Hepatocyte (in vitro differentiated cells): ENCODE data around the gene RGS19. TPM values are rescaled to one million over a fixed set of nuclear protein-coding genes. Genes with fewer than 3 reads are reported as not detected.

Source experiments
- DNase-seq: peaks from one replicate; pipeline ENCODE4 v3.0.0-alpha.2; 2016; ENCODE audit warnings: low spot score
- H2AFZ ChIP-seq: fragments of 200-600 bp; sonication (generic); 2 replicates; pipeline ENCODE4 v1.6.0; 2016; ENCODE audit warnings: antibody characterized with exemption, mild to moderate bottlenecking
- H3K27ac ChIP-seq: fragments of 200-600 bp; sonication (generic); 2 replicates; pipeline ENCODE4 v1.5.1; 2016; ENCODE audit warnings: mild to moderate bottlenecking
- H3K27me3 ChIP-seq: fragments of 200-600 bp; sonication (generic); 2 replicates; pipeline ENCODE4 v1.6.1; 2016
- H3K36me3 ChIP-seq: fragments of 200-600 bp; sonication (generic); replicated peaks from 2 replicates; pipeline ENCODE4 v1.5.1; 2016; ENCODE audit warnings: low read depth; ENCODE audit not compliant: insufficient read depth
- H3K4me1 ChIP-seq: fragments of 200-600 bp; sonication (generic); 2 replicates; pipeline ENCODE4 v1.5.1; 2016; ENCODE audit warnings: mild to moderate bottlenecking, moderate library complexity; ENCODE audit not compliant: insufficient read depth
- H3K4me2 ChIP-seq: fragments of 200-600 bp; sonication (generic); 2 replicates; pipeline ENCODE4 v1.6.0; 2016
- H3K4me3 ChIP-seq: fragments of 200-600 bp; sonication (generic); 2 replicates; pipeline ENCODE4 v1.5.1; 2016; ENCODE audit warnings: mild to moderate bottlenecking
- H3K79me2 ChIP-seq: fragments of 200-600 bp; sonication (generic); 2 replicates; pipeline ENCODE4 v1.6.0; 2017; ENCODE audit warnings: mild to moderate bottlenecking
- H3K9me2 ChIP-seq: fragments of 200-600 bp; sonication (generic); replicated peaks from 2 replicates; pipeline ENCODE4 v1.6.0; 2017; ENCODE audit warnings: mild to moderate bottlenecking; ENCODE audit not compliant: insufficient read depth
- H3K9me3 ChIP-seq: fragments of 200-600 bp; sonication (generic); 2 replicates; pipeline ENCODE4 v1.5.1; 2016; ENCODE audit warnings: low read depth, mild to moderate bottlenecking
- H4K20me1 ChIP-seq: fragments of 200-600 bp; sonication (generic); 2 replicates; pipeline ENCODE4 v1.6.0; 2016; ENCODE audit warnings: mild to moderate bottlenecking; ENCODE audit not compliant: insufficient read depth, poor library complexity, severe bottlenecking
- CTCF ChIP-seq: fragments of 200-600 bp; sonication (generic); IDR thresholded peaks from 2 replicates; pipeline ENCODE4 v1.5.1; 2016; ENCODE audit warnings: antibody characterized with exemption, mild to moderate bottlenecking; ENCODE audit not compliant: poor library complexity
- EZH2 ChIP-seq: fragments of 200-600 bp; sonication (generic); IDR thresholded peaks from 2 replicates; pipeline ENCODE4 v1.6.1; 2016; ENCODE audit warnings: antibody characterized with exemption, mild to moderate bottlenecking, borderline replicate concordance
- EZH2phosphoT487 ChIP-seq: fragments of 200-600 bp; sonication (generic); IDR thresholded peaks from one replicate; pipeline ENCODE4 v1.6.1; 2018; ENCODE audit warnings: antibody characterized with exemption, mild to moderate bottlenecking, low read depth, moderate library complexity; ENCODE audit not compliant: unreplicated experiment, severe bottlenecking
- WGBS: methylation state at CpG from one replicate; pipeline ENCODE4 v1.1.6; 2016; ENCODE audit warnings: low lambda C conversion rate; ENCODE audit errors: missing lambda C conversion rate; 5-methylcytosine and 5-hydroxymethylcytosine counted together
- polyA plus RNA-seq: library from polyadenylated mRNA; unstranded; fragments of >200 nt; fragmentation: Nextera tagmentation; extraction: Ambion mirVana; gene quantifications from 2 replicates; pipeline ENCODE4 v1.2.1, GENCODE V29; 2016
- total RNA-seq: library from RNA; depleted of rRNA; stranded (reverse); fragments of >200 nt; gene quantifications from 2 replicates; pipeline ENCODE4 v1.2.3, GENCODE V29; 2014

The RGS19 gene
- total and polyA plus RNA-seq, 2 experiments from 2014 or later: 8.8 to 10.9 TPM

GRCh38 chr20:64052326-64052722, 27.0 kb downstream of the RGS19 start:
- H3K36me3 ChIP-seq: no peaks in the 10 kb centered on the region
- TF ChIP-seq EZH2phosphoT487 (no peak), CTCF (no peak), EZH2 (no peak)
- H3K79me2 ChIP-seq: no peaks in the 10 kb centered on the region
- 88% methylated on average over 10 of the region's 10 CpGs for WGBS
- H3K4me1 ChIP-seq: peaks cover 27% of the 10 kb centered on the region
- no peaks in the 10 kb centered on the region for H3K9me3 ChIP-seq
- DNase-seq: no peak
- H3K27ac ChIP-seq: no peak overlapping the region
- H3K27me3 ChIP-seq: peaks cover 30% of the 10 kb centered on the region
- no peaks in the 10 kb centered on the region for H3K9me2 ChIP-seq
- no peak overlapping the region for H2AFZ ChIP-seq
- no peak overlapping the region for H3K4me3 ChIP-seq
- no peak overlapping the region for H3K4me2 ChIP-seq
- no peaks in the 10 kb centered on the region for H4K20me1 ChIP-seq

- H3K4me3 ChIP-seq: no peak overlapping the region
- no peaks in the 10 kb centered on the region for H3K36me3 ChIP-seq
- no peaks in the 10 kb centered on the region for H3K9me2 ChIP-seq
- no peaks in the 10 kb centered on the region for H3K79me2 ChIP-seq
- no peak overlapping the region for H3K27ac ChIP-seq
- WGBS: 92% methylated on average over 15 of the region's 15 CpGs
- TF ChIP-seq CTCF (no peak), EZH2phosphoT487 (no peak), EZH2 (no peak)
- no peak for DNase-seq
- peaks cover 36% of the 10 kb centered on the region for H3K27me3 ChIP-seq
- no peaks in the 10 kb centered on the region for H3K9me3 ChIP-seq
- no peak overlapping the region for H3K4me2 ChIP-seq
- H4K20me1 ChIP-seq: no peaks in the 10 kb centered on the region
- H2AFZ ChIP-seq: no peak overlapping the region
- H3K4me1 ChIP-seq: peaks cover 27% of the 10 kb centered on the region
Measured at GRCh38 chr20:64051561-64052325, 27.6 kb downstream of the RGS19 start.

GRCh38 chr20:64051033-64051452, 28.3 kb downstream of the RGS19 start:
- no peak for DNase-seq
- Histone ChIP-seq H3K4me2 (no peak overlapping the region), H3K4me3 (no peak overlapping the region), H4K20me1 (no peaks in the 10 kb centered on the region), H3K9me3 (no peaks in the 10 kb centered on the region), H3K9me2 (no peaks in the 10 kb centered on the region), H3K27ac (no peak overlapping the region), H3K4me1 (peaks cover 26% of the 10 kb centered on the region), H2AFZ (no peak overlapping the region), H3K79me2 (no peaks in the 10 kb centered on the region), H3K36me3 (no peaks in the 10 kb centered on the region), H3K27me3 (peaks cover 37% of the 10 kb centered on the region)
- TF ChIP-seq EZH2 (no peak), CTCF (no peak), EZH2phosphoT487 (no peak)
- WGBS: 90% methylated on average over 10 of the region's 11 CpGs
